KMS-11 (cell line): ENCODE results near the gene ZNF207.

ENCODE experiments used
- H2AFZ ChIP-seq: fragments of 200-600 bp; sonication (generic); 2 replicates; pipeline ENCODE4 v1.6.1; 2016; ENCODE audit warnings: antibody characterized with exemption, mixed run types, low read depth
- H3K27ac ChIP-seq: fragments of 200-600 bp; sonication (generic); 2 replicates; pipeline ENCODE4 v1.6.1; 2016; ENCODE audit warnings: mild to moderate bottlenecking, mixed run types
- H3K27me3 ChIP-seq: fragments of 200-600 bp; sonication (generic); 2 replicates; pipeline ENCODE4 v1.6.1; 2017; ENCODE audit warnings: mild to moderate bottlenecking, low read depth, mixed run types, moderate library complexity; ENCODE audit not compliant: insufficient read depth
- H3K36me3 ChIP-seq: fragments of 200-600 bp; sonication (generic); 2 replicates; pipeline ENCODE4 v1.6.1; 2017; ENCODE audit warnings: mild to moderate bottlenecking, mixed run types; ENCODE audit not compliant: insufficient read depth
- H3K4me1 ChIP-seq: fragments of 200-600 bp; sonication (generic); 2 replicates; pipeline ENCODE4 v1.6.1; 2016; ENCODE audit warnings: mild to moderate bottlenecking, low read depth, mixed run types; ENCODE audit not compliant: poor library complexity, severe bottlenecking
- H3K4me2 ChIP-seq: fragments of 200-600 bp; sonication (generic); 2 replicates; pipeline ENCODE4 v1.7.0; 2016; ENCODE audit warnings: mild to moderate bottlenecking, mixed run types
- H3K4me3 ChIP-seq: fragments of 200-600 bp; sonication (generic); IDR thresholded peaks from 2 replicates; pipeline ENCODE4 v1.6.1; 2017; ENCODE audit warnings: low read depth, low read length, mixed read lengths; ENCODE audit not compliant: insufficient read depth
- H3K79me2 ChIP-seq: fragments of 200-600 bp; sonication (generic); 2 replicates; pipeline ENCODE4 v1.6.1; 2016; ENCODE audit warnings: low read depth, mixed run types; ENCODE audit not compliant: insufficient read depth
- H3K9ac ChIP-seq: fragments of 200-600 bp; sonication (generic); 2 replicates; pipeline ENCODE4 v1.6.1; 2016; ENCODE audit warnings: mild to moderate bottlenecking, mixed run types
- H4K20me1 ChIP-seq: fragments of 200-600 bp; sonication (generic); 2 replicates; pipeline ENCODE4 v1.6.1; 2016; ENCODE audit warnings: mild to moderate bottlenecking, mixed run types; ENCODE audit not compliant: insufficient read depth
- TF ChIP-seq, protein P1 (sequence below): fragments of 200-600 bp; sonication (generic); conservative IDR thresholded peaks from 2 replicates; pipeline ENCODE4 v1.6.1; 2017; ENCODE audit warnings: low read depth, mild to moderate bottlenecking, antibody characterized with exemption, low read length, moderate library complexity, mixed read lengths

Gene ZNF207

GRCh38 chr17:32320847-32321246 lies 29.1 kb upstream of the ZNF207 start:
- no peak overlapping the region for H3K9ac ChIP-seq
- no peak overlapping the region for H3K27ac ChIP-seq
- no peak overlapping the region for H3K4me2 ChIP-seq
- TF ChIP-seq, protein P1, sequence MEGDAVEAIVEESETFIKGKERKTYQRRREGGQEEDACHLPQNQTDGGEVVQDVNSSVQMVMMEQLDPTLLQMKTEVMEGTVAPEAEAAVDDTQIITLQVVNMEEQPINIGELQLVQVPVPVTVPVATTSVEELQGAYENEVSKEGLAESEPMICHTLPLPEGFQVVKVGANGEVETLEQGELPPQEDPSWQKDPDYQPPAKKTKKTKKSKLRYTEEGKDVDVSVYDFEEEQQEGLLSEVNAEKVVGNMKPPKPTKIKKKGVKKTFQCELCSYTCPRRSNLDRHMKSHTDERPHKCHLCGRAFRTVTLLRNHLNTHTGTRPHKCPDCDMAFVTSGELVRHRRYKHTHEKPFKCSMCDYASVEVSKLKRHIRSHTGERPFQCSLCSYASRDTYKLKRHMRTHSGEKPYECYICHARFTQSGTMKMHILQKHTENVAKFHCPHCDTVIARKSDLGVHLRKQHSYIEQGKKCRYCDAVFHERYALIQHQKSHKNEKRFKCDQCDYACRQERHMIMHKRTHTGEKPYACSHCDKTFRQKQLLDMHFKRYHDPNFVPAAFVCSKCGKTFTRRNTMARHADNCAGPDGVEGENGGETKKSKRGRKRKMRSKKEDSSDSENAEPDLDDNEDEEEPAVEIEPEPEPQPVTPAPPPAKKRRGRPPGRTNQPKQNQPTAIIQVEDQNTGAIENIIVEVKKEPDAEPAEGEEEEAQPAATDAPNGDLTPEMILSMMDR = no peak
- H2AFZ ChIP-seq = no peak overlapping the region
- H3K4me3 ChIP-seq = no peak overlapping the region
- no peaks in the 10 kb centered on the region for H3K36me3 ChIP-seq
- H4K20me1 ChIP-seq = no peaks in the 10 kb centered on the region
- peaks cover 17% of the 10 kb centered on the region for H3K4me1 ChIP-seq
- H3K79me2 ChIP-seq = no peaks in the 10 kb centered on the region
- H3K27me3 ChIP-seq = no peaks in the 10 kb centered on the region

- no peak overlapping the region for H3K9ac ChIP-seq
- H3K79me2 ChIP-seq = no peaks in the 10 kb centered on the region
- H3K27me3 ChIP-seq = no peaks in the 10 kb centered on the region
- no peak overlapping the region for H3K4me2 ChIP-seq
- TF ChIP-seq, protein P1 = no peak
- H3K4me1 ChIP-seq = peaks cover 17% of the 10 kb centered on the region
- no peaks in the 10 kb centered on the region for H3K36me3 ChIP-seq
- H3K27ac ChIP-seq = no peak overlapping the region
- H2AFZ ChIP-seq = no peak overlapping the region
- no peaks in the 10 kb centered on the region for H4K20me1 ChIP-seq
- H3K4me3 ChIP-seq = no peak overlapping the region
Observed at GRCh38 chr17:32323046-32323445, 26.9 kb upstream of the ZNF207 start.

DNA sequence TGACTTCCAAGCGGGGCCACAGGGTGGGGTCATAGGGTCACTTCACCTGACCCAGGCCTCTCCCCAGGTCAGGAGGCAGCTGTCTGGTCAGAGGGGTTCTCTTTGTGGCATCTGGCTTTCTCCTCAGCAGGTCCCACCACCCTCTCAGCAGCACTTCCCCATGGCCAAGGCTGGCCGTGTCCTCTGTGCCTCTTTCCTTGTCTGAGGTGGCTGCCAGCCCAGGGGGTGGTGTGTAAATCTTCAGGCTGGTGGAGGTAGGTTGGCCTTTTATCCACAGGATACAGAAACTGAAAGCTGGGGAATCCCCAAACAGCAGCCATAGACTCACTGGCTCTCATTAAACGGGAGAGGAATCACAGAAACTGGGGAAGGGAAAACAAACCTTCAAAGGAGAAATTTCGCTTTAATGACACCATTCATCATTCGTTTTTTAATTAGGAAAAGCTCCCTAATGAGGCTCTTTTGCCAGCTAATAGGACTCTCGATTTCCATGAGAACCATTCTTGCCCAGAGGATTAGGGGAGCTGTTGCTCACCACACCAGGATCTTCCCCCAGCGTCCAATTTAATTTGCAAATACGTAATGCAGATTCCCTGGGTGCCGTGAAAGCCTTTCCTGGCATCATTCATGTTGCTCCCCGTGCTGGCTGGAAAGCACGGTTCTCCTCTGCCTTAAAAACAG lies 26.0 kb upstream of the ZNF207 start:
- no peaks in the 10 kb centered on the region for H3K27me3 ChIP-seq
- H3K4me3 ChIP-seq = no peak overlapping the region
- peak overlapping the region; percentile 43 for H3K4me2 ChIP-seq
- no peaks in the 10 kb centered on the region for H3K79me2 ChIP-seq
- peaks cover 17% of the 10 kb centered on the region for H3K4me1 ChIP-seq
- peak overlapping the region; percentile 45 for H2AFZ ChIP-seq
- TF ChIP-seq, protein P1 = no peak
- no peaks in the 10 kb centered on the region for H3K36me3 ChIP-seq
- H3K27ac ChIP-seq = no peak overlapping the region
- H4K20me1 ChIP-seq = no peaks in the 10 kb centered on the region
- peak overlapping the region; percentile 2; the same call in 1 of the 2 replicates for H3K9ac ChIP-seq

DNA sequence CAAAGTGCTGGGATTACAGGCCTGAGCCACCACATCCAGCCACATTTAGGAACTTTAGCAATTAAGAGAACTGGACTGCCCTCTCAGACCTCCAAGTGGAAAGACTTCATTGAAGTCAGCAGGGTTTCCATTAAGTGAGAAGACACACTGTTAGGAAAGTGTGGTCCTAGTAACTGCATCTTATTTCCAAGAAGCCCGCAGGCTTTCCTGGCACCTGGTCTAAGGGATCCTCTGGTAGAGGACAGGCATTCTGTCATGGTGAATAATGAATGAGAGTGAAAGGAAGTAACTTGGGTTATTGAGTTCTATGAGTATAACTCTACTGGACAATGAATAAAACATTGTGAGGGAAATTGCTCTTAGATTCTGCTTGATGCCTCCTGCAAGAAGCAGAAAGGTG lies 22.0 kb upstream of the ZNF207 start:
- H3K79me2 ChIP-seq = no peaks in the 10 kb centered on the region
- H3K27me3 ChIP-seq = no peaks in the 10 kb centered on the region
- no peaks in the 10 kb centered on the region for H3K36me3 ChIP-seq
- no peak overlapping the region for H3K4me3 ChIP-seq
- TF ChIP-seq, protein P1 = no peak
- no peaks in the 10 kb centered on the region for H4K20me1 ChIP-seq
- no peak overlapping the region for H3K4me2 ChIP-seq
- no peak overlapping the region for H3K27ac ChIP-seq
- no peak overlapping the region for H2AFZ ChIP-seq
- H3K9ac ChIP-seq = no peak overlapping the region
- peaks cover 17% of the 10 kb centered on the region for H3K4me1 ChIP-seq
